Renal pelvis (tissue), 4 donors: ENCODE measurements around the gene FKBP5. TPM values are rescaled to one million over a fixed set of nuclear protein-coding genes. Genes with fewer than 3 reads are reported as not detected.
"Not testable (repeated sequence)": the region's sequence is repeated elsewhere in the genome, so short reads cannot be mapped to it uniquely, and the experiment has no call there.

ENCODE experiments used
- DNase-seq: peaks from one replicate; pipeline ENCODE4 v3.0.0-alpha.2; 2013
- polyA plus RNA-seq, 3 donors: library from polyadenylated mRNA; unstranded; fragments of 120-200 nt; gene quantifications; one replicate each; pipeline ENCODE4 v1.2.1, GENCODE V29; 2013; ENCODE audit not compliant: insufficient read length in 3 of 3

The FKBP5 gene
- polyA plus RNA-seq, 3 donors, result 20.6 to 26.9 (median 24.9) TPM

DNA sequence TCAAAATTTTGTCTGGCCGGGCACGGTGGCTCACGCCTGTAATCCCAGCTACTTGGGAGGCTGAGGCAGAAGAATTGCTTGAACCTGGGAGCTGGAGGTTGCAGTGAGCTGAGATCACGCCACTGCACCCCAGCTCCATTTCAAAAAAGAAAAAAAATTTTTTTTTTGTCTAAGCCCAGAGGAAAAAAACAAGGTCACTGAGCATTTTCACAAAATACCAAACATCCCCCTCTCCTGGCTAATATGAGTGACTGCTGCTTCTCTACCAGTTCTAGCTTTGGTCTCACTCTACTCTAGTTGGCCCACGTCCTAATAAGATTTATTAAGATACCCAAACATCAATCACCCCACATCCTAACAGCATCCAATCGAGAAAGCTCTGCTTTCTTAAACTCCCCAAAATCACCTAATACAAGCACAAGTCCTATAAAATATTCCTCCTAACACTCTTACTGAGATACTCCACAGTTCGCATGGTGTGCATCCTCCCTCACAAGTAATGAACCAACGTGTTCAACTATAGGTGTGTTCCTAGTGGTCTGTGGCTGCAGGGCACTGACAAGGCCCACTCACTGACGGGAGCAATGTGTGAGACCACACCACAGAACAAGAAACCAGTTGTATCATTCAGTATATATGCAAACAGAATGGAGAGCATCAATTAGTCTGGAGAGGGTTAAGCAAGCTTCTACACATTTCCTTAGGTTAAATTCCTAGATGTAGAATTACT is 64.2 kb downstream of the FKBP5 start:
- DNase-seq, result no peak

DNA sequence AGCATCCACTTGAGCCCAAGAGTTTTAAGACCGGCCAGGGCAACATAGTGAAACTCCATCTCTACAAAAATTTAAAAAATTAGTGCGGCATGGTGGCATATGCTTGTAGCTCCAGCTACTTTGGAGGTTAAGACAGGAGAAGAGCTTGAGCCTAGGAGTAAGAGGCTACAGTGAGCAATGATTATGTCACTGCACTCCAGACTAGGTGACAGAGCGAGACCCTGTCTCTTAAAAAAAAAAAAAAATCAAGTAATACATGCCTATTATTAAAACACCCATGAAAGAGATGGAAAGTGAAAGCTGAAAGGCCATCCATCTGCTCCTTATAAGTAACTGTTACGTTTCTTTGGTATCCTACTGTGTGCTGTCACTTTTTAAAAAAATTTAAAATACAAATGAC is 66.4 kb downstream of the FKBP5 start:
- DNase-seq, result no peak

DNA sequence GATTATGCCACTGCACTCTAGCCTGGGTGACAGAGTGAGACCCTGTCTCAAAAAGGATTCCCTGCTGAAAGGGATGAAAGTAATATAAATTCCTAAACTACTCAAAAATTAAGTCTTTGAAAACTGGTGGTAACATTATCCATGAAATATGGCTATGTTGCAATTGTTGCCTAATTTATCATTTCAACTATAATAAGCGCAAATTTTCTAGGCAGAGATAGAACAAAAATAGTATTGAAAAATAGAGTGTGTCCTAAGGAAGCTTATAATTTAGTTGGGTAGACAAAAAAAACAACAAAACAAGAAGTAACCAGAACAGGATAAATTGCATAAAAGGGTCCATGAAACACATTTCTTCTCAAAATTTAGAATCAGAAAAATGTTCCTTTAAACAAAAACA is 68.0 kb downstream of the FKBP5 start:
- DNase-seq, result no peak

DNA sequence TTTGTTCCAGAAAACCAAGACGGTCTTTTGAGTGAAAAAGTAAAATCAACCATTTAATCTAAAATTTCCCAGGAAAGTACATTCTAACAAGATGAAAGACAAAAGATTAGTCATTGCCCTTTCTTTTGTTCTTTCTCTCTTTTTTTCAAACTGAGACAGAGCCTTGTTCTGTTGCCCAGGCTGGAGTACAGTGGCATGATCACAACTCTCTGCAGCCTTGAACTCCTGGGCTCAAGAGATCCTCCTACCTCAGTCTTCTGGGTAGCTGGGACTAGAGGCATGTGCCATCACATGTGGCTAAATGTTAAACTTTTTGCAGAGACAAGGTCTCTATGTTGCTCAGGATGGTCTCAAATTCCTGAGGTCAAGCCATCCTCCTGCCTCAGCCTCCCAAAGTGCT is 75.0 kb downstream of the FKBP5 start:
- no peak for DNase-seq

DNA sequence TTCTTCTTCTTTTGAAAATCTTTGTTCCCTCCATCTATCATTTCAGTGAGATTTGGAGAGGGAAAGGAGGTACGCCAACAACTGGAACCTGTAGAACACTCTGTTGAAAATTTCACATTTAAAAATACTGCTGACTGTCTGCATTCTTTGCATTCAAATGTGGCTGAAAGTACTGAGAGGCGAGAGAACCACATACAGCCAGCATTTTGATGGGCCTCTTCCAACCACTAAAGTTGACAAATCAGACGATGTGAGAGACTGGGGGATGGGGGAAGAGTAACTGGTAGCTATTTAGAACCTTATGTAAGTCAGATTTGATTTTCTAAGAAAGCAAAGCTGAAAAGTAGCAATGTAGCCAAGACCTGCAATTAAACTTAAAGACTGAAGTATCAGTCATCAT is 77.5 kb downstream of the FKBP5 start:
- DNase-seq, result no peak

DNA sequence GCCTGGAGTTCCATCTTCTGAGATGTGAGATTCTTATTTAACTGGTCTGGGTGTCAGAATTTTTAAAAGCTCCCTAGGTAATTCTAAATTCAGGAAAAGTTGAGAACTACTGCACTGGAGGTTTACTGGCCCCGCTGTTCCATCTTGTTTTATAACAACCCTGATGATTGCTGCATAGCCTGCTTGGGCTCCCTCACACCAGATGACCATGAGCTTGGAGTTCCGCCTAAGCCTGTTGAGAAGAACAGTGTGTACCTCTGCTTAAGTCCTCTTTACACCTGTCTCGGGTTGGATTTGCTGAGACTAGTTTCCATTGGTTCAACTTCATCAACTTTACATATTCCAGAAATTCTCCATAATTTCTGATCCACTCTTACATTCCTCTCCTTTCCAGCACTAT is 77.9 kb downstream of the FKBP5 start:
- DNase-seq, result no peak

DNA sequence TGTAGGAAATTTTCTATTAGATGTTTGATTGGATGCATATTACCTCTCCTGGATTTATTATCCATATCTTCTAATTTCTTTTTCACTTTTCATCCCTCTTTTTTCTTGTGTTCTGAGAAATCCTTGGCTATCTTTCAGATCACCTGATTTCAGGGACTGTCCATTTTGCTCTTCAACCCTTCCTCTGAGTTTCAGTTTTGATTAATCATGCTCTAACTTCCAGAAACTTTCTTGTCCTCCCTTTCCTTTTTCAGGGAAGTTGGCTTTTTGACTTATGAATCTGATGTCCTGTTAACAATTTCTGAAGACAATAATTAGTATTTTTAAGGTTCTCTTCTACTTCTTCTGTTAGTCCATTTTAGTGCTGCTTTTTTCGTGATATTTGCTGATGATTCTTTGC is 79.1 kb downstream of the FKBP5 start:
- no peak for DNase-seq

DNA sequence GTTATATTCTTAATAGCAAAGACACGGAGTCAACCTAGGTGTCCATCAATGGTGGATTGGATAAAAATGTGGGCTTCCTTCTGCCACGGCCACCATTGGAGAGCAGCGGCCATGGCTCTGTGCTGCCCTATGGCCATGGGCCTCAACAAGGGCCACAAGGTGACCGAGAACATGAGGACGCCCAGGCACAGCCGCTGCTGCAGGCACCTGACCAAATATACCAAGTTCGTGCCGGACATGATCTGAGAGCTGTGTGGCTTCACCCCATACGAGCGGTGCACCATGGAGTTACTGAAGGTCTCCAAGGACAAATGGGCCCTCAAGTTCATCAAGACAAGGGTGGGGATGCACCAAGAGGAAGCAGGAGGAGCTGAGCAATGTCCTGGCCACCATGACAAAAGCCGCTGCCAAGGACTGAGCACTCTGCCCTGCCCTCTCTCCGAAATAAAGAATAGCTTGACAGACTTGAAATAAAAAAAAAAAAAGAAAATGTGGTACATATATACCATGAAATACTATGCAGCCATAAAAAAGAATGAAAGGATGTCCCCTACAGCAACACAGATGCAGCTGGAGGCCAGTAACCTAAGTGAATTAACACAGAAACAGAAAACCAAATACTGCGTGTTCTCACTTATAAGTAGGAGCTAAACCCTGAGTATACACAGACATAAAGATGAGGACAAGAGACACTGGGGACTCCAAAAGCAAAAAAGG is 81.0 kb downstream of the FKBP5 start:
- DNase-seq, result no peak

DNA sequence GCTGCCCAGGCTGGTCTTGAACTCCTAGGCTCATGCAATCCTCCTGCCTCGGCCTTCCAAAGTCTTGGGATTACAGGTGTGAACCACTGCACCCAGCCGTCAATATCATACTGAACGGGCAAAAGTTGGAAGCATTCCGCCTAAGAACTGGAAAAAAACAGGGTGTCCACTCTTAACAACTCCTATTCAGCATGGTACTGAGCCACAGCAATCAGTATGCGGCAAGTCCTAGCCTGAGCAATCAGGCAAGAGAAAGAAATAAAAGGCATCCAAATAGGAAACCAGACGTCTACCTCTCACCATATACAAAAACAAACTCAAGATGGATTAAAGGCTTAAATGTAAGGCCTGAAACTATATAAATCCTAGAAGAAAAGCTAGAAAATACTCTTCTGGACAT is 83.1 kb downstream of the FKBP5 start:
- no peak for DNase-seq

DNA sequence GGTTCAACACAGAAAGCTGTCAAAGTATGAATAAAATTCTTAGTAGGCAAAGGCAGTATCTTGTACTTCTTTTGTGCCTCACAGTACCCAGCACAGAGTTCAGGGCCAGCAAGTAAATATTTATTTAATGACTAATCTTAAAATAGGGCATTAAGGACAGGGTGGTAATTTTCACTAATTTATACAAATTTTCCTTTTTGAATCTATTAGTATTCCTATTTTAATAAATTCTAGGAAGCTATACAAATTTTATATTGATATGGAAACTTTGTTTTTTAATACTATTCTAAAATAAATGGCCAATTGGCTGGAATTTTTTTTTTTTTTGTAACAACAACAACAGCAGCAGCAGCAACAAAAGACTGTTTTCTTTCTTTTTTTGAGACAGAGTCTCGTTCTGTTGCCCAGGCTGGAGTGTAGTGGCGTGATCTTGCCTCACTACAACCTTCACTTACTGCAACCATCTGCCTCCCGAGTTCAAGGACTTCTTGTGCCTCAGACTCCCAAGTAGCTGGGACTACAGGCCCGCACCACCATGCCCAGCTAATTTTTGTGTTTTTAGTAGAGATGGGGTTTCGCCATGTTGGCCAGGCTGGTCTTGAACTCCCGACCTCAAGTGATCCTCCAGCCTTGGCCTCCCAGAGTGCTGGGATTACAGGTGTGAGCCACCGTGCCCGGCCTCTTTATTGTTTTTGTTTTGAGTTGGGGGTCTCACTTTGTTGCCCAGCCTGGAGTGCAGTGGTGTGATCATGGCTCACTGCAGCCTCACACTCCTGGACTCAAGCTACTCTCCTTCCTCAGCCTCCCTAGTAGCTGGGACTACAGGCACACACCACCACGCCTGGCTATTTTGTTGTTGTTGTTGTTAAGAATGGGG is 85.2 kb downstream of the FKBP5 start:
- DNase-seq, result no peak

DNA sequence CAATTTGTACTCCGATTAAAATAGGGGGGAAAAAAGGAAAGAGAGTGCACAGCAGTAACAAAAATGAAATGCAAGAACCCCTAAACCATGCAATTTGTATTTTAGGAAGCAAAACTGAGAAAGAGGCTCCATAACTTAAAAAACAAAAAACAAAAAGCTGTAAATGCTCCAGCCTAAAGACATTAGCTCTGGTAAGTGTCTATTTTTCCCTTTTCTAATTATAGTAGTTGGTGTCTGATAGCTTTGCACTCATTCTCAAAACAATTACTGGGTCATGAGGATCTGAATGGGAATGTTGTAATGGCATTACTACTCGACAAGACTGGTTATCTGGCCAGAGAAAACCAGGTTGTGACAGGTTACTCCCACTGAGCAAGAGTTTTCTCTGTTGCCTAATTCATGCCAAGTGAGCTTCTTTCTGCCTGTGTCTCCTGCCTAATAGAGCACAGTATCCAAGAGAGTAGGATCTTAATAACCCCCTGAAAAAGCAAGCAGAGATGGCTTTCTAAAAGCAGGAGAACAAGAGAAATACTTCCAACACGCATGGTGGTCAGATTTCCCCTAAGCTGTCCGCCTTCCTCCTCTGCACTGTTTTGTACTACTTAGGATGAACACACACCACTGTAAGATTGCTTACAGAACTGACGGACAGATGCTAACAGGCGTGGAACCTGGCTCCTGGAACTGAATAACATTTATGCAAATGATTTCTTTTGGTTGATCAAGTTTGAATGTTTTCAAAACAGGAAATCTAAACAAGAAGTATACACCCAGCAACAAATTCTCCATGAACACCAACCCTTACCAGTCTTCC is 86.4 kb downstream of the FKBP5 start:
- no peak for DNase-seq

DNA sequence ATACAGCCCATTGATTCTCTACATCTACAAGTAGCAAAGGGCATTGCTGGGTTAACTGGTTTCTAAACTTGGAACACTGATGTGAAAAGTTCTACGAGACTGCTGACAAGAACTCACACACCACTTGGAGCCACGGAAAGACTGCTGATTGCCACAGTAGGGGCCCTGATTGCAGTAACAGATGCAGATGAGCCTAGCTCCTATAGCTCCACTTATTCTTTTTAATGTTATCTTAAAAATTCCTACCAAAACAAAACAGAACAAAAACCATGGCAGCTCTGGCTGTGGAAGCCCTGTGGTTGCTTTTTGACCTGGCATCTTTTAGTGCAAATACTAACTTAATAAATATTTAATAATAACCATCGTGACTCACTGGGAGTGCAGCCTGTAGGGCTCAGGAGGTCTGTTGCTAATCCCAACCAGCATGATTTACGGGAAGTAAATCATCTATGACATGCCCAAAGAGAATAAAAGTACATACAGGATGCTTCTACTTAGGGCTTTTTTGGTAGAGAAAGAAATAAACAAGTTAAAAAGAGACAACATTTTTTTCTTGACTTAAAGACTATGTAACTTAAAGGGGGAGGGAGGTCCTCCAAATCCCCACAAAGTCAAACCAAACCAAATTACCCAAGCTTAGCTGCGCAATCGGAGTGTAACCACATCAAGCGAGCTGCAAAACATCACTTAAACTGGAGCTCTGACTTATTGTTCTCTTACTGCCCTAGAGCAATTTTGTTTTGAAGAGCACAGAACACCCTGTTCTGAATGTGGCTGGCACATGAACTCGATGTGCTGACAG is 87.2 kb downstream of the FKBP5 start:
- DNase-seq, result no peak

DNA sequence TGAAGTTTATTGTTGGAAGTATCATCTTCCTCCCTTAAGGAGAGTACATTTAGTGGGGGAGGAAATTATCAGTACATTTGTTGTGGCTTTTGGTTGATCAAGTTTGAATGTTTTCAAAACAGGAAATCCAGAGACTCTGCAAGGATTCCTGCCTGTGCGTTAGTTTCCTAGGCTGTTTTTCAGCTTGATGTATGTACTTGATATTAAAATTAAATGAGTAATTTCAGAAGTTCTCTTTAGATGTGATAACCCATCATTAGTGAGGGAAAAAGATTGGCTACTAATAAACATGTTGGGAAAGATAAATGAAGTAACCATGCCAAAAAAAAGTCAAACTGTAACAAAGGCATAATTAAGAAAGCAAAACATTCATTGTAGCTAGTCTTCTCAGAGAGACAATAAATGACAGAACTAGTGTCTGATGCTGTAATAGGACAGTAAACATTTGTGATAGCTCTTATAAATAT is 88.0 kb downstream of the FKBP5 start:
- DNase-seq, result no peak

DNA sequence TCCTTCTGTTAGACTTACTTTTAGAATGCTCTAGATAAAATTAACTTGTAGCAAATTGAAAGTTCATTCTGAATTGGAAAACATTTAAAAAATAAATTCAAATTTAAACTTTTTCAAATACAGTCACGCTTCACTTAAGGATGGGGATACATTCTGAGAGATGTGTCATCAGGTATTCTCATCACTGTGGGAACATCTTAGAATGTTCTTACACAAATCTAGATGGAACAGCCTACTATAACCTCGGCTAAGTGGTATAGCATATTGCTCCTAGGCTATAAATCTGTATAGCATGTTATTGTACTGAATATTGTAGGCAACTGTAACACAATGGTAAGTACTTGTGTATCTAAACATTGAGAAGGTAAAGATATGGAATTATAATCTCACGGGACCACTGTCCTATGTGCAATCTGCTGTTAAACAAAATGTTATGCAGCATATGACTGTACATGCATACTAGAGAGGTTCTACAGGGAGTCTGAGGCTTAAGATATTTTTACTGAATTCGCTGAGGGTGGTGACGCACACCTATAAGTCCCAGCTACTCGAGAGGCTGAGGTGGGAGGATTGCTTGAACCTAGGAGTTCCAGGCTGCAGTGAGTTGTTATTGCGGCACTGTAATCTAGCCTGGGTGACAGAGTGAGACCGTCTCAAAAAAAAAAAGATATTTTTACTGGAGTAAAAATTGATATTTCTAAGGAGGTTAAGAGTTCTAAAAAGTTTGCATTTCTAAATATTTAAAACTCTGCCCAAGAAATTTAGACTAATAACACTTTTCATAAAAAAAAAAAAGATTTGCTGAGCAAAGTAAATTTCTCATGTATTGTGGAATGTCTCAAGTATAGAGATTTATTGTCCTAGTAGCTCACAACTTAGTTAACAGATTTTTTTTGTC is 88.7 kb downstream of the FKBP5 start:
- DNase-seq, result no peak

DNA sequence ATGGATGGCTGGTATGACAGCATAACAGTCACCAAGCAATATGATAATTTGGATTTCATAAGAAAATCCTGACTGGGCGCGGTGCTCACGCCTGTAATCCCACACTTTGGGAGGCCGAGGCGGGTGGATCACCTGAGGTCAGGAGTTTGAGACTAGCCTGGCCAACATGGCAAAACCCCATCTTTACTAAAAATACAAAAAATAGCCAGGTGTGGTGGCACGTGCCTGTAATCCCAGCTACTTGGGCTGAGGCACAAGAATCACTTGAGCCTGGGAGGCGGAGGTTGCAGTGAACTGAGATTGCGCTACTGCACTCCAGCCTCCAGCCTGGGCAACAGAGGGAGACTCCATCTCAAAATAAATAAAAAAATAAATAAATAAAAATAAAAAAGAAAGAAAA is 90.1 kb downstream of the FKBP5 start:
- not testable (repeated sequence) for DNase-seq

DNA sequence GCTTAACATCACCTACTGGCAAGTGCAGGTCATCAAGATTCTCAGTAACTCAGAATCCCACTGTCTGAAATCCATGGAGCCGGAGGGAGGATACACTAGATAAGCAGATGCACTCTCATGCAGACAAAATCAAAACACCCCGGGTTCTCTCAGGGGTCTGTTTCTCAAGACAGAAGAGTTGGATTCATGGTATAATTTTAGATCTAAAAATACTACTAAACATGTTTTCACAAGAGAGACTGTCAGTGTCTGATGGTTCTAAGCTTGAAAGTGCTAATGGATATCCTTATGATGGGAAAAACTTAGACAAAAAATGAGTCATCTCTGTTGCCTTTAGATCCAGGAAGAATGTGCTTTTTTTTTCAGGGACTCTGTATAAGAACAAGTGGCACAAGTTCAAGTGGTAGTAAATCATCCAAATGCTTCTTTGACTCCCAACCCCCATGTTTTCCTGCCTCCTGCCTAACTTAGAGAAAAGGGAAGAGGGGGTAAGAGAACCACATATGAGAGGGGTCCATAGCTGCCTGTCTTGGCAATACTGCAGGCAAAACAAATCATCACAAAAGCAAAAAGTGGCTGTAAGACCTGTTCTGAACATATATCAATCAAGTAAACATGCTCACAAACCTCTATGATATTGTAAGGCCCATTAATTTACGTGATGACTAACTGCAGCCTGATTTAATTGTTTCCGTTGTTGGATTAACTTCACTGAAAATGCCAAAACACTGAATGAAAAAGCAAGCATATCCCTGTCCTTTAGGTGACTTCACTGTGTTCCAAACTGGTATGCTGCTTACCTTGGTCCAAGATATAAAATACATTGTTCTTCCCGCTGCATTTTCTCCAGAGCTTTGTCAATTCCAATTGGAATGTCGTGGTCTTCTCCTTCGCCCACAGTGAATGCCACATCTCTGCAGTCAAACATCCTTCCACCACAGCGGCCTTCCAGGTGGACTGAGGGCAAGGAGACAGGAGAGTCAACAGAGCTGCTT is 92.0 kb downstream of the FKBP5 start:
- peak; percentile 72 for DNase-seq

DNA sequence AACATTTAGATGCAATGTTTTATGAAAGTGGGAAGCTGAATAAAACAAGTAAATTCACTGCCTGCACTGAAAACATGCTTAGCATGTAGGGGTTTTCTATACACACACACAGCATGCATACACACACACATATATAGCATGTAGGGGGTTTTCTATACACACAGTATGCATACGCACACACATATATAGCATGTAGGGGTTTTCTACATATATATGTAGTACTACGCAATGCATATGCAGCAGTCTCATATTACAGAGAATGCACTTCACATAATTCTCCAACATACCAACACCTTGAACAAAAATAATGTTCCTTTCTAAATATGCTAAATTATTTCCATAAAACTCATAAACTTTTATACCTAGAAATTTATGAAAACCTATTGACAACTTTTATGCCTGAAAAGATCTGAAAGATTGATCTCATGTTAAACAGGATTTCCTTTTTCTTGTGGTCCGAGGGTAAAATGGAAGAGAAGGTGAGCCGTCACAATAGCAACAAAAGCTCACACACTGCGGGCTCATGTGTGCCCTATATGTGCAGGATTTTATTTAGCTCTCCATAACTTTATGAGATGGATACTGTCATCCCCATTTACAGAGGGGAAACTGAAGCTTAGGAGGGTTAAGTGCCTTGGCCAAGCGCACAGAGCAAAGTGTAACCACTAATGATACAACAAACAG is 94.1 kb downstream of the FKBP5 start:
- no peak for DNase-seq

DNA sequence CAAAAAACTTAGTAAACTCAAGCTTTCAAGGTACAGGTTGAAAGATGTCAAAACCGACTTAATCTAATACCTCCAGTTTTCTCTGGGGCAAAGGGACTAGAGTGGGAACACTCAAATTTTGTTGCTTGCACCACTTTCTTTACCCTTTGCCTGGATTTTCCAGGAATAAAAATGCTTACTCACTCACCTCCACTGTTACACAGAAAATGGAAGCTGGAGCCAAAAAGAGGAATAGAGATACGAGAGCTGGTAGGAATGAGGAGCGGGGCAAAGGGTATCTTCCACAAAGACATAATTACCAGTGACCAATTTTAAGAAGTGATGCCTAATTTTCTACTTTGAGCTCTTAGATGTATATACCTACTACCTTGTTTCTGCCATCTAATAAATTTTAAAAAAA is 96.5 kb downstream of the FKBP5 start:
- DNase-seq, result no peak
